ENCODE data around the gene ARIH2. TPM values are rescaled to one million over a fixed set of nuclear protein-coding genes. Genes with fewer than 3 reads are reported as not detected.

The ARIH2 gene
- total and polyA plus RNA-seq, 9 of the 15 experiments (the other 6 are each of a cell fraction or from before 2014, with no cell fraction given): 27.0 to 120 (median 108) TPM

GRCh38 chr3:49007068-49007770, 88.6 kb downstream of the ARIH2 start, which contains the start of gene WDR6 (continued):
- TF ChIP-seq CTCF (IDR thresholded peaks at IDR 0.05 in 2 of 3, conservative IDR thresholded peaks at IDR 0.05 in 1 of 3; ENCODE audit: insufficient read depth in 2 of 3, low read depth in 1 of 3, low read length in 3 of 3): peak; percentile 39 to 55 (median 42); a peak in 5 of 6 replicates
- peak; percentile 58; the same call in 1 of the 2 replicates for TF ChIP-seq RNF2 (IDR thresholded peaks at IDR 0.05)
- no peak for TF ChIP-seq CHD1 (IDR thresholded peaks at IDR 0.05; ENCODE audit: low read length)
- TF ChIP-seq ARHGAP35 (IDR thresholded peaks at IDR 0.05; ENCODE audit: partially characterized antibody): peak; percentile 91
- TF ChIP-seq HMGXB4 (CRISPR knock-in tag; IDR thresholded peaks at IDR 0.05): 0 out of 2 replicates have a peak, but pooled peaks have one; percentile 54
- TF ChIP-seq SNIP1 (IDR thresholded peaks at IDR 0.05; ENCODE audit: low read depth): no peak
- TF ChIP-seq E2F8 (IDR thresholded peaks at IDR 0.05; ENCODE audit: low read depth, partially characterized antibody): peak; percentile 37
- TF ChIP-seq FOXP4 (CRISPR knock-in tag; IDR thresholded peaks at IDR 0.05; ENCODE audit: borderline replicate concordance): no peak; the same call in 1 of the 2 replicates
- peak; percentile 98 for TF ChIP-seq USF1 (CRISPR knock-in tag; IDR thresholded peaks at IDR 0.05)
- no peak for TF ChIP-seq U2AF2 (optimal IDR thresholded peaks at IDR 0.05; ENCODE audit: low read depth, low read length)
- TF ChIP-seq HOXB6 (CRISPR knock-in tag; IDR thresholded peaks at IDR 0.05; ENCODE audit: borderline replicate concordance): no peak
- peak in 1 of 2 experiments; percentile 25; a peak in 1 of 4 replicates for TF ChIP-seq TRIM24 (IDR thresholded peaks at IDR 0.05)
- TF ChIP-seq CREB3L1 (IDR thresholded peaks at IDR 0.05; ENCODE audit: borderline replicate concordance, low read depth): peak; percentile 89
- 0 out of 2 replicates have a peak, but pooled peaks have one; percentile 21 for TF ChIP-seq CEBPB (tag; IDR thresholded peaks at IDR 0.05)
- no peak for TF ChIP-seq EP300 (IDR thresholded peaks at IDR 0.05; ENCODE audit: low read length)
